Calu3 (cell line): ENCODE results near the gene RNF224. TPM values are rescaled to one million over a fixed set of nuclear protein-coding genes. Genes with fewer than 3 reads are reported as not detected.

ENCODE experiments used
- BruUV-seq: library from RNA; stranded (reverse); fragments of 400-500 nt; replicated peaks from 2 replicates; lab custom pipeline; 2021; lab: Mats Ljungman, UMichigan
- CTCF ChIA-PET: fragments of 300-600 bp; sonication (Branson Sonifier 250); formaldehyde crosslinking; loops from one replicate; lab custom pipeline; 2022; ENCODE audit warnings: antibody characterized with exemption; lab: Charles Lee
- DNase-seq: peaks from one replicate; pipeline ENCODE4 v3.0.0; 2022
- H3K27ac Mint-ChIP-seq: one replicate; pipeline ENCODE4 v1.8.0; 2022; ENCODE audit warnings: mixed read lengths; ENCODE audit not compliant: unreplicated experiment
- H3K27me3 Mint-ChIP-seq: one replicate; pipeline ENCODE4 v1.8.0; 2022; ENCODE audit warnings: mixed read lengths; ENCODE audit not compliant: unreplicated experiment
- H3K36me3 Mint-ChIP-seq: one replicate; pipeline ENCODE4 v1.8.0; 2022; ENCODE audit warnings: mild to moderate bottlenecking, moderate library complexity, mixed read lengths; ENCODE audit not compliant: insufficient read depth, unreplicated experiment
- H3K4me1 Mint-ChIP-seq: one replicate; pipeline ENCODE4 v1.8.0; 2022; ENCODE audit warnings: mild to moderate bottlenecking, low read depth, mixed read lengths; ENCODE audit not compliant: unreplicated experiment
- H3K4me3 Mint-ChIP-seq: one replicate; pipeline ENCODE4 v1.8.0; 2022; ENCODE audit warnings: mild to moderate bottlenecking, low read depth, moderate library complexity, mixed read lengths; ENCODE audit not compliant: unreplicated experiment
- H3K9me3 Mint-ChIP-seq: one replicate; pipeline ENCODE4 v1.8.0; 2022; ENCODE audit warnings: low read depth, mixed read lengths; ENCODE audit not compliant: unreplicated experiment
- intact Hi-C: fragments of 100-400 bp; cut with micrococcal nuclease; formaldehyde crosslinking; loops from one replicate; pipeline ENCODE4 v1.10.0; 2022; ENCODE audit not compliant: unreplicated experiment
- total RNA-seq: library from RNA; stranded (reverse); gene quantifications from 2 replicates; pipeline ENCODE4 v1.2.3, GENCODE V29; 2022
- TF ChIP-seq, protein P1 (sequence below): fragments of 200-600 bp; IDR thresholded peaks from one replicate; pipeline ENCODE4 v1.8.0; 2022; ENCODE audit warnings: antibody characterized with exemption; ENCODE audit not compliant: unreplicated experiment

The RNF224 gene
- total RNA-seq, 1 experiment from 2014 or later: 1.6 TPM

DNA sequence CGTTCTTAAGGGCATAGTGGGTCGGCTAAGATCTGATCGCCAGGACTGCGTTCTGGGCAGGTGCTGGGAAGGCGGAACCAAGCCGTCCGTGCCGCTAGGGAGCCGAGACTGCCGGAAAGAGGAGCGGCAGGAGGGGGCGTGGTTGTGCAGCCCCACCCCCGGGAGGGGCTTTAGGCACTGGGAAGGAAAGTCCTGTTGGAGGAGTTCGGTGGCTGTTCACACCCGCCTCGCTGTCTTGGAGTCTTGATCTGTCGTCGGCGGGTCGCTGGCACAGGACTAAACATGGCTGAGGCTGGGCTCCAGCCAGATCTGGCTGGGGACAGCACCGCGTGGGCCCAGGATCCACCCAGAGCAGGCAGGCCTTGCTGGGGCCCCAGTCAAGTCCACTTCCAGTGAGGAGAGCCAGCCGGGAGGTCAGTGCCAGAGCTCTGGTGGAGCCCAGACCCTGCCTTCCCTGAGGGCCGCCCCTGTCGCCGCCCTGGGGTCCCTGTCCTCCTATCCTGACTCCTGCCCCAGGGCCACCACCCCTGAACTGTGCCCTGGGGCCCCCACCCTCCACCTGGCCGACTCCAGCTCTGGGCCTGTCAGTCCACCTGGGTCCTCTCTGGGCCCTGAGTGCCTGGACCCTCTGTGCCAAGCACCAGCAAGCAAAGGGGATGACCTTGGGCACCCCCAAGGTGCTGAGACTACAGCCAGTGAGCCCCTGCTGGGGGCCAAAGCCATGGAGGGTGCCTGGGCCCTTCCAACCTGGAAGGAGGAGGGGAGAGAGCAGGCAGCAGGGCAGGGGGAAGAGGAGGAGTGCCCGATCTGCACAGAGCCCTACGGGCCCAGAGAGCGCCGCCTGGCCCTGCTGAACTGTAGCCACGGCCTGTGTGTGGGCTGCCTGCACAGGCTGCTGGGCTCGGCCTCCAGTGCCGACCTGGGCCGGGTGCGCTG is 9.8 kb upstream of the RNF224 start:
- no peaks in the 10 kb centered on the region for H3K4me1 Mint-ChIP-seq
- H3K27ac Mint-ChIP-seq: peak overlapping the region; percentile 36
- TF ChIP-seq, protein P1, sequence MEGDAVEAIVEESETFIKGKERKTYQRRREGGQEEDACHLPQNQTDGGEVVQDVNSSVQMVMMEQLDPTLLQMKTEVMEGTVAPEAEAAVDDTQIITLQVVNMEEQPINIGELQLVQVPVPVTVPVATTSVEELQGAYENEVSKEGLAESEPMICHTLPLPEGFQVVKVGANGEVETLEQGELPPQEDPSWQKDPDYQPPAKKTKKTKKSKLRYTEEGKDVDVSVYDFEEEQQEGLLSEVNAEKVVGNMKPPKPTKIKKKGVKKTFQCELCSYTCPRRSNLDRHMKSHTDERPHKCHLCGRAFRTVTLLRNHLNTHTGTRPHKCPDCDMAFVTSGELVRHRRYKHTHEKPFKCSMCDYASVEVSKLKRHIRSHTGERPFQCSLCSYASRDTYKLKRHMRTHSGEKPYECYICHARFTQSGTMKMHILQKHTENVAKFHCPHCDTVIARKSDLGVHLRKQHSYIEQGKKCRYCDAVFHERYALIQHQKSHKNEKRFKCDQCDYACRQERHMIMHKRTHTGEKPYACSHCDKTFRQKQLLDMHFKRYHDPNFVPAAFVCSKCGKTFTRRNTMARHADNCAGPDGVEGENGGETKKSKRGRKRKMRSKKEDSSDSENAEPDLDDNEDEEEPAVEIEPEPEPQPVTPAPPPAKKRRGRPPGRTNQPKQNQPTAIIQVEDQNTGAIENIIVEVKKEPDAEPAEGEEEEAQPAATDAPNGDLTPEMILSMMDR: no peak
- peak; percentile 87 for DNase-seq
- H3K4me3 Mint-ChIP-seq: peak overlapping the region; percentile 63
- H3K27me3 Mint-ChIP-seq: no peaks in the 10 kb centered on the region
- H3K9me3 Mint-ChIP-seq: no peaks in the 10 kb centered on the region
- H3K36me3 Mint-ChIP-seq: peaks cover 41% of the 10 kb centered on the region
- TSS peak; percentile 24 for BruUV-seq
- CTCF ChIA-PET: no interaction called here
- intact Hi-C loops: no loop called here

DNA sequence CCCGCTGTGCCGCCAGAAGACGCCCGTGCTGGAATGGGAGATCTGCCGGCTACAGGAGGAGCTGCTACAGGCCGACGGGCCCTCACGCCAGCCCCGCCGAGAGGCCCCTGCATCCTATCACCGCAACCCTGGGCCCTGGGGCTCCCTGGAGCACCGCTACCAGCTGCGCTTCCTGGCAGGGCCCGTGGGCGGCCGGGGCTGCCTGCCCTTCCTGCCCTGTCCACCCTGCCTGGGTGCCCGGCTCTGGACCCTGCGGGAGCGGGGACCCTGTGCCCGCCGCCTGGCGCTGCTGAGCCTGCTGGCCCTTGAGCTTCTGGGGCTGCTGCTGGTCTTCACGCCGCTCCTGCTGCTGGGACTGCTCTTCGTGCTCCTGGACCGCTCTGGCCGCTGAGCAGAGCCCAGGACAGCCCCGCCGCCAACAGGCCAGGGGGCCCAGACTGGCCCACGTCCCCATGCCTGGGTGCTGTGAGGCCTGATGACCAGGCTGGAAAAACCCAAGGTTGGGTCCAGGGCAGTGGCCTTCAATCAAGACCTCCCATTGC is 9.0 kb upstream of the RNF224 start:
- Mint-ChIP-seq H3K36me3 (peaks cover 42% of the 10 kb centered on the region), H3K4me1 (no peaks in the 10 kb centered on the region), H3K27me3 (no peaks in the 10 kb centered on the region), H3K4me3 (peak overlapping the region; percentile 63), H3K9me3 (no peaks in the 10 kb centered on the region), H3K27ac (peak overlapping the region; percentile 63)
- CTCF ChIA-PET: interaction anchor here (0.6 to 1.4 kb wide), 6 partner anchors 10 to 270 kb away, joined by 3 to 6 read pairs (median 4); no protein-coding TSS in a partner anchor
- no TSS peak for BruUV-seq
- intact Hi-C loops: no loop called here
- no peak for DNase-seq
- TF ChIP-seq, protein P1: no peak

DNA sequence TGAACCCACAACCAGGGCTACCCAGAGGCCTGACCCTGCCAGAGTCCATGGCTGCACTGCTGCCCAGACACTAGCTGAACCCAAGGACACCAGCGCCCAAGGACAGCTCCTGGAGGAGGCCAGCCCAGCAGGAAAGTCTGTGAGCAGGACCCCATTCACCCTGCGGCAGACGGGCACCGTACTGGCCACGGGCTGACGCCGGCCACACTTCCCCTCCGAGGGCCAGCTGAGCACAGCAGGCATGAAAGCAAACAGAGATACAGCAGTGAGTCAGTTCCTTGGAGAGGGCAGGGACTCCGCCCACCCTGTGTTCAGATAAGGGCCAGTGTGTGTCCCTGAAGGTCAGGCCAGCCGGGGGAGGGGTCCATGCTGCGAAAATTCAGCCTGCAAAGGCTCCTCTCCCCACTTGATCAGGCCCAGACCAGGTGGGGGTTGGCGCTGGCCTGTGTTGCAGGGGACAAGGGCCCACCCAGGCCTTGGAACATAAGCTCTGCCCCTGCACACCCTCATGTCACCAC is 8.5 kb upstream of the RNF224 start:
- no peaks in the 10 kb centered on the region for H3K27me3 Mint-ChIP-seq
- H3K9me3 Mint-ChIP-seq: no peaks in the 10 kb centered on the region
- CTCF ChIA-PET: interaction anchor here (0.6 to 1.4 kb wide), 9 partner anchors 9 to 430 kb away, joined by 3 to 14 read pairs (median 4); no protein-coding TSS in a partner anchor
- peaks cover 48% of the 10 kb centered on the region for H3K36me3 Mint-ChIP-seq
- intact Hi-C loops: no loop called here
- no peaks in the 10 kb centered on the region for H3K4me1 Mint-ChIP-seq
- peak overlapping the region; percentile 63 for H3K27ac Mint-ChIP-seq
- H3K4me3 Mint-ChIP-seq: peak overlapping the region; percentile 36
- DNase-seq: peak; percentile 70
- TF ChIP-seq, protein P1: no peak
- BruUV-seq: no TSS peak

DNA sequence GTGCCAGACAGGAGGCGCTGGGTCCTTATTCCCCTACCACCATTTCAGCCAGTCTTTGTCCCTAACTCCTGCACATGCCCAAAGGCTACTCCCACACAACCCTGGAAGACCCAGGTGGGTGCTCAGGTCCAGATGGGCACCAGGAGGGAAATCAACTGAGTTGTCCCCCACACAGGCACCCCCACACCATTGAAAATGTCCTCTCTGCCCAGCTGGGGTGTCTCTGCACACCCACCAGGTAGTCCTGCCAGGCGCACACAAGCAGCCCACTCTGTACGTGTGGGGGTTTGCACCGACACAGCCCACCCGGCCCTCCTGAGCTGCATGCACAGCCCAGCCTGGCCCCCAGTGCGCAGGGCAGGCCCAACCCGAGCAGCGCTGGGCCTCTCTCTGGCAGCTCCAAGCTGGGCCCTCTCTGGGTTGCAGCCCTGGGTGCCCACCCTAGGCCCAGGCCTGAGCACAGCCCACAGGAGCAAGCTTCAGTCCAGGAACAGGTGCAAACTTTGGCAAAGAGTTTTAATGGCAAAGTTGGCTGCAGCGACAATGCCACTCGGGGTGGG is 7.5 kb upstream of the RNF224 start:
- H3K4me1 Mint-ChIP-seq: no peaks in the 10 kb centered on the region
- CTCF ChIA-PET: interaction anchor here (0.5 to 1.4 kb wide), 3 partner anchors 12 to 90 kb away, joined by 3 read pairs; no protein-coding TSS in a partner anchor

More for the DNA sequence above, 7.5 kb upstream of the RNF224 start:
- no TSS peak for BruUV-seq
- intact Hi-C loops: no loop called here
- H3K27ac Mint-ChIP-seq: no peak overlapping the region
- peaks cover 48% of the 10 kb centered on the region for H3K36me3 Mint-ChIP-seq
- TF ChIP-seq, protein P1: no peak
- no peaks in the 10 kb centered on the region for H3K9me3 Mint-ChIP-seq
- no peak overlapping the region for H3K4me3 Mint-ChIP-seq
- no peaks in the 10 kb centered on the region for H3K27me3 Mint-ChIP-seq
- DNase-seq: no peak
